ENCODE measurements around the gene HES6.

- no peak for TF ChIP-seq CTCF (conservative IDR thresholded peaks at IDR 0.05)
- no peak for TF ChIP-seq EZH2 (IDR thresholded peaks at IDR 0.05; ENCODE audit: low read depth)
Measured at GRCh38 chr2:238228700-238229099, 11.1 kb downstream of the HES6 start.
